Thoracic aorta (tissue), 2 donors: ENCODE results near the gene ZFHX2. TPM values are rescaled to one million over a fixed set of nuclear protein-coding genes. Genes with fewer than 3 reads are reported as not detected.

ENCODE experiments used
- ATAC-seq: fragments of 150-250 bp; one replicate; pipeline ENCODE4 v1.8.0; 2017; ENCODE audit warnings: low read depth; ENCODE audit not compliant: insufficient number of reproducible peaks, low FRiP score
- DNase-seq: peaks from one replicate; pipeline ENCODE4 v3.0.0-alpha.2; 2020; ENCODE audit warnings: low spot score
- H3K27ac ChIP-seq, 2 donors: fragments of 200-600 bp; sonication (generic); 1 replicate in 1 of 2; 2 replicates in 1 of 2; pipeline ENCODE4 v1.5.1; 2016; ENCODE audit warnings: mild to moderate bottlenecking in 2 of 2, moderate library complexity in 2 of 2
- H3K27me3 ChIP-seq: fragments of 200-600 bp; sonication (generic); replicated peaks from 2 replicates; pipeline ENCODE4 v1.6.0; 2016; ENCODE audit warnings: mild to moderate bottlenecking; ENCODE audit not compliant: insufficient read depth
- H3K36me3 ChIP-seq: fragments of 200-600 bp; sonication (generic); one replicate; pipeline ENCODE4 v1.5.1; 2016
- H3K4me1 ChIP-seq, 2 donors: fragments of 200-600 bp; sonication (generic); 1 replicate in 1 of 2; 2 replicates in 1 of 2; pipeline versions ENCODE4 v1.5.1 to v1.6.0; 2016; ENCODE audit warnings: low read depth in 2 of 2, mild to moderate bottlenecking in 1 of 2; ENCODE audit not compliant: control insufficient read depth in 1 of 2
- H3K4me3 ChIP-seq: fragments of 200-600 bp; sonication (generic); 2 replicates; pipeline ENCODE4 v1.5.1; 2016; ENCODE audit warnings: mild to moderate bottlenecking
- H3K9me3 ChIP-seq: fragments of 200-600 bp; sonication (generic); 2 replicates; pipeline ENCODE4 v1.5.1; 2016
- CTCF ChIP-seq: fragments of 200-600 bp; sonication (generic); IDR thresholded peaks from one replicate; pipeline ENCODE4 v1.5.1; 2019; ENCODE audit warnings: antibody characterized with exemption
- total RNA-seq, 2 donors: library from RNA; depleted of rRNA; stranded (reverse); fragments of >200 nt; gene quantifications; one replicate each; pipeline versions ENCODE4 v1.1.0 to v1.2.3, GENCODE V29; 2016

The ZFHX2 gene
- total RNA-seq, 2 donors from 2014 or later, result 0.49 to 1.5 TPM

- Histone ChIP-seq H3K9me3 (no peaks in the 10 kb centered on the region), H3K27me3 (no peaks in the 10 kb centered on the region), H3K4me1 (no peaks in the 10 kb centered on the region), H3K27ac (no peak overlapping the region), H3K4me3 (no peak overlapping the region), H3K36me3 (no peaks in the 10 kb centered on the region)
- ATAC-seq (no peak), DNase-seq (no peak)
- TF ChIP-seq CTCF, result no peak
Measured at GRCh38 chr14:23517650-23518326, 33.8 kb downstream of the ZFHX2 start.

DNA sequence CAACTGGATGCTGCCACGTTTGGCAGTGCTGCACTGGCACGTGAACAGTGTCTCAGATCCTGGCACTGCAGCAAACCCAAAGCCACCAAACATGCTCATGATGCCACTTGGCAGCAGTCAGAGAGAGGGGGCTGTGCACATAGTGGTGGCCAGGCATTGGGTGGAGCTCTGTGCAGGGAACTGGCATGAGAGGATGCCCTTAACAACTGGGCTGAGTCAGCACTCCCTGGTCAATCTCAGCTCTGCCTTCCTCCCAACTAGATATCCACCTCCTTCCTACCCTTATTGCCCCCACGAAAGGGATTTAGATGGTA lies 37.0 kb downstream of the ZFHX2 start:
- no peak overlapping the region for H3K4me3 ChIP-seq
- no peak for TF ChIP-seq CTCF
- H3K27ac ChIP-seq, result no peak overlapping the region
- no peak for DNase-seq
- H3K36me3 ChIP-seq, result no peaks in the 10 kb centered on the region
- no peaks in the 10 kb centered on the region for H3K27me3 ChIP-seq
- ATAC-seq, result no peak
- H3K4me1 ChIP-seq, result no peaks in the 10 kb centered on the region
- no peaks in the 10 kb centered on the region for H3K9me3 ChIP-seq

DNA sequence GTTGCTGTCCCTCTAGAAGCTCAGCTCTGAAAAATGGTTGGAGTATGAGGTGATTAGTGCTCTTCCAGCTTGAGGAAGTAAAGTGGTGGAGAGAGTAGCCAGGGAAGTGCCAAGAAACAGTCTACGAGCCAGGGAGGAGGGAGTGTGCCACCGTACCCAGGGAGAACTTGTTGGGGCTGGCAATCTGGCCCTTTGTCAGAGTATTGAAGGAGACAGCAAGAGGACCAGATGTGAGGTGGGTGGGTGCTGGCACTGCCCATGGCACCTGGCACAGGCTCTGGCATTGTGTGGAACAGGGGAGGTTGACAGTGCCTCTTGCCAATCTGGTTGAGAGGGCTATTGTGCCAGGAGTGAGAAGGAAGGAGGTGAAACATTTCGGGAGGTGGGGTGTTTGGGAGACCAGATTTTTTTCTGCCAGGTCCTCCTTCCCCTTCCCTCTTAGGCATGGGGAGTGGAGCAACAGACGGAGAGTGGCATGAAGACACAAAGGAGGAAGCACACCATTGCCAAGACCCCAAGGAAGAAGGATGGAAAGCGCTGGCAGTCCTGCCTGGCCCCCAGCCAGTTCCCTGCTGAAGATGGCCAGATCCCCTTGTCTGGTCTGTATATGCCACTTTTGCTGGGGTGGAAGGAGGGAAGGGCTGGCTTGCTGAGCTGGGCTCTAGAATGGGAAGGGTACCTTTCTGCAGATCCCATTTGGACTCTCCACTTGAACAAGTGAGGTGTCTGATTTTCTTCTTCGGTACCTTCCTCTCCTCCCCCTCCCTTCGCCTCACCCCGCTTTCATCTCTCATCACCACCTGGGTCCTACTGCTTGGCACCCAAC lies 37.5 kb downstream of the ZFHX2 start:
- Histone ChIP-seq H3K4me3 (no peak overlapping the region), H3K27ac (no peak overlapping the region), H3K4me1 (no peaks in the 10 kb centered on the region), H3K27me3 (no peaks in the 10 kb centered on the region), H3K36me3 (no peaks in the 10 kb centered on the region), H3K9me3 (no peaks in the 10 kb centered on the region)
- ATAC-seq (no peak), DNase-seq (no peak)
- no peak for TF ChIP-seq CTCF

DNA sequence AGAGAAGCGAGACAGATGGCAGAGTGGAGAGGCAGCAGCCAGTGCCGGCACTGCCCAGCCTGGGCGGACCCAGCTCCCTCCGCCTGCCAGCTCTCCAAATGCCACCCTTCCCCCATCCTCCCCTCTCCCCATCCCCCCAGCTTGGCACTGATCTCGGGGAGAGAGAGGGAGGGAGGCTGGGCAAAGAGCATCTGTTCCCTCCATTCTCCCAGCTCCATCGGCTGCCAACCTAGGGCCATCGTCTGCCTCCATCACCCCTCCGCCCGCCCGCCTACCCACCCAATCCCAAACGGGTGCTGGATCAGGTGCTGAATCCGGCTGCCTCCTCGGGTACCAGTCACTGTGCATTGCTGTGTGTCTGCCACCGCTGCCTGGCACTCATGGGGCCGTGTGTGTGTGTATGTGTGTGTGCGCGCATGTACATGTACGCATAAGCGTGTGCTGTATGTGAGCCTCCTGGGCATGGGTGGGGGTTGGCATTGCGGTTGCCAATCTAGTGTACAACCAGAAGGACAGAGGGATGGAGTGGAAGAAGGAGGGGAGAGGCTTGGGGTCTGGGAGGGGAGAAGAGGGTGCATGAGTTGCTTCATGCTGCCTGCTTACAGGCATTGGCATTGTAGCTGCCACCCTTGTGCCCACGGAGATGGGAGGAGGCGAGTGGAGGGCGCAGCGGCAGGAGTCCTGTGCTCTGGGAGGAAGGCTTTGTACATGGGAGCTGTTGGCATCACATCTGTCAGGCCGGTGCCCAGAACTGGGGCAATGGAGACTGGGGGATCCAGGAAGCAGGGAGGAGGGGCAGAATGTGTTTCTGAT lies 38.4 kb downstream of the ZFHX2 start:
- Histone ChIP-seq H3K9me3 (no peaks in the 10 kb centered on the region), H3K36me3 (no peaks in the 10 kb centered on the region), H3K27ac (no peak overlapping the region), H3K27me3 (no peaks in the 10 kb centered on the region), H3K4me1 (no peaks in the 10 kb centered on the region), H3K4me3 (no peak overlapping the region)
- TF ChIP-seq CTCF, result no peak
- no peak for ATAC-seq
- DNase-seq, result no peak

GRCh38 chr14:23512156-23512555 lies 39.4 kb downstream of the ZFHX2 start:
- H3K27ac ChIP-seq, result no peak overlapping the region
- ATAC-seq, result no peak
- H3K4me3 ChIP-seq, result no peak overlapping the region

More at GRCh38 chr14:23512156-23512555, 39.4 kb downstream of the ZFHX2 start:
- no peaks in the 10 kb centered on the region for H3K9me3 ChIP-seq
- H3K27me3 ChIP-seq, result no peaks in the 10 kb centered on the region
- DNase-seq, result no peak
- H3K36me3 ChIP-seq, result no peaks in the 10 kb centered on the region
- no peaks in the 10 kb centered on the region for H3K4me1 ChIP-seq
- no peak for TF ChIP-seq CTCF
